Stomach (tissue), 4 donors: ENCODE results near the gene ST14.

Experiments used
- EP300 ChIP-seq: sonication (generic); formaldehyde crosslinking; IDR thresholded peaks from one replicate; pipeline ENCODE4 v1.6.1; 2017; ENCODE audit warnings: antibody characterized with exemption
- POLR2A ChIP-seq, 4 donors: fragments of 450-650 bp; IDR thresholded peaks; one replicate each; pipeline ENCODE4 v1.6.1; 2016; ENCODE audit warnings: antibody characterized with exemption in 4 of 4, control low read depth in 2 of 4, mild to moderate bottlenecking in 1 of 4, moderate library complexity in 1 of 4
- POLR2AphosphoS5 ChIP-seq, 3 donors: sonication (generic); formaldehyde crosslinking; IDR thresholded peaks; one replicate each; pipeline ENCODE4 v1.6.1; 2016; ENCODE audit warnings: antibody characterized with exemption in 3 of 3
- TF ChIP-seq, protein P1 (sequence below), 7 experiments: fragments of 450-650 bp in 4 of 7; fragments of 200-600 bp in 3 of 7; sonication (generic) in 3 of 7; IDR thresholded peaks; one replicate each; pipeline ENCODE4 v1.5.1; 2016 to 2019; ENCODE audit warnings: antibody characterized with exemption in 7 of 7, control low read depth in 2 of 7, mild to moderate bottlenecking in 1 of 7

DNA sequence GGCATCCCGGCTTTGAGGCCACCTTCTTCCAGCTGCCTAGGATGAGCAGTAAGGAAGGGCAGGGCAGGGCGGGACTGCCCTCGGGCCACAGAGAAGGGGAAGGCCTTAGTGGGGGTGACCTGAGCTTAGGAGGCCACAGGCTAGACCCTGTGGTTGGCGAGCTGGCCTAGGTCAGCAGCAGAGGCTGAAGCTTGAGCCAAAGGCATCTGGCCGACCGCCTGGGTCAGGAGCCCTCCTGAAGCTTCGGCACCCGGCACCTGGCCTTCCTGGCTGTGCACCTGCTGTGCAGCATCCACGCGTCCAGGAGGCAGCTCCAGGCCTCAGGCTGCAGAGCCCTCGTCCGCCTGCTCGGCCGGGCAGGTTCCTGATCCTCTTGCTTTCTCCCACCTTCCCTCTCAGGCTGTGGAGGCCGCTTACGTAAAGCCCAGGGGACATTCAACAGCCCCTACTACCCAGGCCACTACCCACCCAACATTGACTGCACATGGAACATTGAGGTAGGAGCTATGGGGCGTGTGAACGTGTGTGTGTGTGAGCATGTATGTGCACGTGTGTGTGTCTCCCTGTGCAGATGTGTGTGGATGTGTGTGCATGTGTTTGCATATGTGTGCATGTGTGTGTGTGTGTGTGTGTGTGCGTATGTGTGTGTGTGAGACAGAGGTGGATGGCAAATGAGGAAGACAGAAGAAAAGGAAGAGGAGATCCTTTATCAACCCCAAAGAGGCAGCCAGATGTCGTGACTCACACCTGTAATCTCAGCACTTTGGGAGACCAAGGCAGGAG is 34.9 kb downstream of the ST14 start:
- TF ChIP-seq, protein P1, sequence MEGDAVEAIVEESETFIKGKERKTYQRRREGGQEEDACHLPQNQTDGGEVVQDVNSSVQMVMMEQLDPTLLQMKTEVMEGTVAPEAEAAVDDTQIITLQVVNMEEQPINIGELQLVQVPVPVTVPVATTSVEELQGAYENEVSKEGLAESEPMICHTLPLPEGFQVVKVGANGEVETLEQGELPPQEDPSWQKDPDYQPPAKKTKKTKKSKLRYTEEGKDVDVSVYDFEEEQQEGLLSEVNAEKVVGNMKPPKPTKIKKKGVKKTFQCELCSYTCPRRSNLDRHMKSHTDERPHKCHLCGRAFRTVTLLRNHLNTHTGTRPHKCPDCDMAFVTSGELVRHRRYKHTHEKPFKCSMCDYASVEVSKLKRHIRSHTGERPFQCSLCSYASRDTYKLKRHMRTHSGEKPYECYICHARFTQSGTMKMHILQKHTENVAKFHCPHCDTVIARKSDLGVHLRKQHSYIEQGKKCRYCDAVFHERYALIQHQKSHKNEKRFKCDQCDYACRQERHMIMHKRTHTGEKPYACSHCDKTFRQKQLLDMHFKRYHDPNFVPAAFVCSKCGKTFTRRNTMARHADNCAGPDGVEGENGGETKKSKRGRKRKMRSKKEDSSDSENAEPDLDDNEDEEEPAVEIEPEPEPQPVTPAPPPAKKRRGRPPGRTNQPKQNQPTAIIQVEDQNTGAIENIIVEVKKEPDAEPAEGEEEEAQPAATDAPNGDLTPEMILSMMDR (IDR thresholded peaks at IDR 0.05) = no peak
- TF ChIP-seq POLR2AphosphoS5 (IDR thresholded peaks at IDR 0.05) (no peak), POLR2A (IDR thresholded peaks at IDR 0.05) (no peak), EP300 (no peak)
